K562 (cell line): ENCODE results near the gene MKRN2OS. TPM values are rescaled to one million over a fixed set of nuclear protein-coding genes. Genes with fewer than 3 reads are reported as not detected.

Experiments used
- ARID4B ChIP-seq: sonication (generic); formaldehyde crosslinking; IDR thresholded peaks from 2 replicates; pipeline ENCODE4 v1.8.0; 2022; ENCODE audit warnings: mild to moderate bottlenecking, missing genetic modification reagents
- CHD7 ChIP-seq: fragments of 200-600 bp; sonication (generic); IDR thresholded peaks from one replicate; pipeline ENCODE4 v1.6.1; 2012; ENCODE audit warnings: mild to moderate bottlenecking, low read depth, low read length, inconsistent platforms
- MBD2 ChIP-seq: sonication (generic); IDR thresholded peaks from 2 replicates; pipeline ENCODE4 v1.6.1; 2016; ENCODE audit warnings: low read depth, borderline replicate concordance
- MNT ChIP-seq, 2 experiments: fragments of 450-650 bp; conservative IDR thresholded peaks; 2 replicates each; pipeline ENCODE4 v1.6.1; 2017; ENCODE audit warnings: mild to moderate bottlenecking in 2 of 2, moderate library complexity in 2 of 2
- RBBP5 ChIP-seq: fragments of 200-600 bp; sonication (generic); IDR thresholded peaks from 2 replicates; pipeline ENCODE4 v1.6.1; 2012; ENCODE audit warnings: borderline replicate concordance, mild to moderate bottlenecking, low read length, control low read depth, inconsistent platforms; ENCODE audit not compliant: insufficient read depth, poor library complexity, severe bottlenecking
- SNIP1 ChIP-seq: fragments of 450-650 bp; IDR thresholded peaks from 2 replicates; pipeline ENCODE4 v1.7.1; 2017; ENCODE audit warnings: low read depth, mild to moderate bottlenecking
- YY1 ChIP-seq, 3 experiments: IDR thresholded peaks; 2 replicates each; pipeline ENCODE4 v1.6.1; 2011; ENCODE audit warnings: low read length in 2 of 3, mild to moderate bottlenecking in 2 of 3, moderate library complexity in 2 of 3, borderline replicate concordance in 1 of 3, control low read depth in 1 of 3, low read depth in 1 of 3; ENCODE audit not compliant: insufficient read depth in 3 of 3, insufficient replicate concordance in 2 of 3, control insufficient read depth in 1 of 3, insufficient read length in 1 of 3; ENCODE audit errors: extremely low read depth in 1 of 3
- ZBTB17 ChIP-seq: fragments of 450-650 bp; formaldehyde crosslinking; IDR thresholded peaks from 2 replicates; pipeline ENCODE4 v1.4.0; 2020; ENCODE audit warnings: mild to moderate bottlenecking
- ZNF431 ChIP-seq: sonication (generic); formaldehyde crosslinking; IDR thresholded peaks from 2 replicates; pipeline ENCODE4 v1.8.0; 2022; ENCODE audit warnings: mild to moderate bottlenecking, missing genetic modification reagents
- polyA plus RNA-seq, 8 experiments: library from polyadenylated mRNA; depleted of rRNA in 4 of 8; stranded (reverse) in 5 of 8; unstranded in 3 of 8; fragments of >200 nt; fragmentation: Nextera tagmentation in 2 of 8; fragmentation: Illumina TruSeq in 1 of 8; extraction: Ambion mirVana in 2 of 8; extraction: Trizol in 1 of 8; gene quantifications; 2 replicates each; pipeline versions ENCODE4 v1.2.1 to v1.2.3, GENCODE V29; 2011 to 2014; ENCODE audit warnings: inconsistent platforms in 1 of 8, missing spikeins in 1 of 8
- total RNA-seq, 7 experiments: library from RNA; depleted of rRNA in 6 of 7; stranded (reverse); fragments of >200 nt in 6 of 7; fragmentation: Illumina TruSeq in 2 of 7; extraction: Trizol in 2 of 7; gene quantifications; 2 replicates each; pipeline versions ENCODE4 v1.2.1 to v1.2.3, GENCODE V29; 2011 to 2021; ENCODE audit warnings: low replicate concordance in 1 of 7

The MKRN2OS gene
- total and polyA plus RNA-seq, 9 of the 15 experiments (the other 6 are each of a cell fraction or from before 2014, with no cell fraction given) = 0.11 to 0.27 (median 0.17) TPM; not detected in 6

GRCh38 chr3:12553921-12554391 is 8.7 kb upstream of the MKRN2OS start (continued):
- TF ChIP-seq CHD7 = no peak
- TF ChIP-seq MNT (conservative IDR thresholded peaks at IDR 0.05) = no peak
- 0 out of 2 replicates have a peak, but pooled peaks have one; percentile 33 for TF ChIP-seq MBD2
- TF ChIP-seq SNIP1 = no peak
- TF ChIP-seq RBBP5 = peak; percentile 53
- peak in 2 of 3 experiments; percentile 41 to 69 for TF ChIP-seq YY1 (IDR thresholded peaks at IDR 0.05; ENCODE audit: borderline replicate concordance in 1 of 3, control insufficient read depth in 1 of 3, extremely low read depth in 1 of 3, insufficient read depth in 3 of 3, insufficient read length in 1 of 3, insufficient replicate concordance in 2 of 3, low read depth in 1 of 3, low read length in 2 of 3)
- no peak for TF ChIP-seq ZNF431 (CRISPR knock-in tag)
- no peak for TF ChIP-seq ARID4B
- TF ChIP-seq ZBTB17 (CRISPR knock-in tag) = no peak
